Type B pancreatic cell (in vitro differentiated cells): ENCODE data around the gene PLK5. TPM values are rescaled to one million over a fixed set of nuclear protein-coding genes. Genes with fewer than 3 reads are reported as not detected.

Experiments
- DNase-seq: peaks from one replicate; pipeline ENCODE4 v3.0.0; 2021; ENCODE audit warnings: mixed read lengths; ENCODE audit not compliant: unreplicated experiment; ENCODE audit errors: extremely low spot score
- H3K27ac Mint-ChIP-seq: 2 replicates; pipeline ENCODE4 v1.8.0; 2021; ENCODE audit warnings: mild to moderate bottlenecking, mixed read lengths
- H3K27me3 Mint-ChIP-seq: 2 replicates; pipeline ENCODE4 v1.8.0; 2021; ENCODE audit warnings: mixed read lengths
- H3K36me3 Mint-ChIP-seq: 2 replicates; pipeline ENCODE4 v1.8.0; 2021; ENCODE audit warnings: mixed read lengths
- H3K4me1 Mint-ChIP-seq: one replicate; pipeline ENCODE4 v1.8.0; 2021; ENCODE audit warnings: mixed read lengths; ENCODE audit not compliant: unreplicated experiment
- H3K4me3 Mint-ChIP-seq: 2 replicates; pipeline ENCODE4 v1.8.0; 2021; ENCODE audit warnings: mild to moderate bottlenecking, mixed read lengths
- H3K9me3 Mint-ChIP-seq: 2 replicates; pipeline ENCODE4 v1.8.0; 2021; ENCODE audit warnings: mixed read lengths
- total RNA-seq: library from RNA; stranded (reverse); gene quantifications from 2 replicates; pipeline ENCODE4 v1.2.1, GENCODE V29; 2021; ENCODE audit warnings: low replicate concordance
- TF ChIP-seq, protein P1 (sequence below): fragments of 200-600 bp; sonication (generic); conservative IDR thresholded peaks from 2 replicates; pipeline ENCODE4 v1.5.0; 2021; ENCODE audit warnings: antibody characterized with exemption, mild to moderate bottlenecking

The PLK5 gene
- total RNA-seq, 1 donor from 2014 or later = 0.24 TPM

DNA sequence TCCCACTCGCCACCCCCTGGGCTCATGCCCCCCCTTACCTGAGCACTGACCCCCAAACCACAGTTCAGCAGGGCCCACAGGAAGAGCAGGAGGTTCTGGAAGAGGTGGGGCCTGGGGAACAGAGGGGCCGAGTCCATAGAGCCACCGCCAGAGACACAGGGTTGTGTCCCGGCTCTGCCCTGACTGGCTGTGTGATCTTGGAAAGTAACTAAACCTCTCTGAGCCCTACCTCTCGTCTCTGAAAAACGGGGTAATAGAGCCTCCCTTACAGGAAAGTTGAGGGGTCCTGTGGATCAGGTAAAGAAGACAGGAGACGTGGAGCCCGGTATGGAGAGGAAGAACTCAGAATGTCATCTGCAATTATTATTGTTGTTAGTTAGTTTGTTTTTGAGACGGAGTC, 13.1 kb upstream of the PLK5 start:
- DNase-seq = no peak
- Mint-ChIP-seq H3K4me1 (peaks cover 11% of the 10 kb centered on the region), H3K9me3 (peaks cover 3% of the 10 kb centered on the region), H3K27ac (peak overlapping the region; percentile 43), H3K36me3 (no peaks in the 10 kb centered on the region), H3K4me3 (peak overlapping the region; percentile 43), H3K27me3 (peaks cover 42% of the 10 kb centered on the region)
- TF ChIP-seq, protein P1, sequence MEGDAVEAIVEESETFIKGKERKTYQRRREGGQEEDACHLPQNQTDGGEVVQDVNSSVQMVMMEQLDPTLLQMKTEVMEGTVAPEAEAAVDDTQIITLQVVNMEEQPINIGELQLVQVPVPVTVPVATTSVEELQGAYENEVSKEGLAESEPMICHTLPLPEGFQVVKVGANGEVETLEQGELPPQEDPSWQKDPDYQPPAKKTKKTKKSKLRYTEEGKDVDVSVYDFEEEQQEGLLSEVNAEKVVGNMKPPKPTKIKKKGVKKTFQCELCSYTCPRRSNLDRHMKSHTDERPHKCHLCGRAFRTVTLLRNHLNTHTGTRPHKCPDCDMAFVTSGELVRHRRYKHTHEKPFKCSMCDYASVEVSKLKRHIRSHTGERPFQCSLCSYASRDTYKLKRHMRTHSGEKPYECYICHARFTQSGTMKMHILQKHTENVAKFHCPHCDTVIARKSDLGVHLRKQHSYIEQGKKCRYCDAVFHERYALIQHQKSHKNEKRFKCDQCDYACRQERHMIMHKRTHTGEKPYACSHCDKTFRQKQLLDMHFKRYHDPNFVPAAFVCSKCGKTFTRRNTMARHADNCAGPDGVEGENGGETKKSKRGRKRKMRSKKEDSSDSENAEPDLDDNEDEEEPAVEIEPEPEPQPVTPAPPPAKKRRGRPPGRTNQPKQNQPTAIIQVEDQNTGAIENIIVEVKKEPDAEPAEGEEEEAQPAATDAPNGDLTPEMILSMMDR = no peak

DNA sequence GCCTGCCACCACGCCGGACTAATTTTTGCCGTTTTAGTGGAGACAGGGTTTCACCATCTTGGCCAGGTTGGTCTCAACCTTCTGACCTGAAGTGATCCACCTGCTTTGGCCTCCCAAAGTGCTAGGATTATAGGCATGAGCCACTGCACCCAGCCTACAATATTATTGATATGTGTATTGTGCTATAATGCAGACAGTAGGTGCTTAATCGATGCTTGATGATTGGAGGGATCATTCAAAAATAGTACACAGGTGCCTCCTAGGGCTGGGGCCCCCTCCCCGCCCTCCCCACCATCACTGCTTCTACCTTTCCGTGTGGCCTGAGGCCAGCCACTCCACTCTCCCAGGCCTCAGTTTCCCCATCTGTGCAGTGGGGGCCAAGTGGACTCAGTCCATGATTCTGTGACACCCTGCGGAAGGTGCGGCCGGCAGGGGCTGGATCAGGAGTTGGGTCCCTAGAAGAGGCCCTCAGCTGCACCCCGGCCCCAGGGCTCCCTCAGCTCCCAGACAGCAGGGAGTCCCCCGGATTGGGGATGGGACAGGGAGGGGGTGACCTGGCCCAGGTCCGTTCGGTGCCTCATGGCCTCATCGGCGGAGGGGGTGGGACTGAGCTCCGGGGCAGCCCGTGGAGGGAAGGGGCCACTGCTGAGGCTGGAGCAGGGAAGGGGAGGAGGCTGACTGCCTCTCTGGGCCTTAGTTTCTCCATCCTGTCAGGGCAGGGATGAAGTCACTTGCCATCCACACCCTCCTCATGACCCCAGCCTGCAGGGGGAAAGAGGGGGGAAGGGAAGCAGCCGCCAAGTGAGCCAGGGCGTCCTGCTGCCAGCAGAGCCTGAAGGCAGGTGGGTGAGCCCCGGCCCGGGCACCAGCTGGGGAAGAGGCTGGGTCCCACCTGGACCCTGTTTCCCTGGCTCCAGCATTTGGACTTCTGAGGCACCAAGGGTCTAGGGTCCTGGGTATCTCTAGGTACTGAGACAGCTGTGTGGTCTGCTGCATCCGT, 12.3 kb upstream of the PLK5 start:
- peak overlapping the region; percentile 34 for H3K27ac Mint-ChIP-seq
- H3K9me3 Mint-ChIP-seq = peaks cover 7% of the 10 kb centered on the region
- H3K4me3 Mint-ChIP-seq = peak overlapping the region; percentile 72
- H3K36me3 Mint-ChIP-seq = no peaks in the 10 kb centered on the region
- peaks cover 48% of the 10 kb centered on the region for H3K27me3 Mint-ChIP-seq
- H3K4me1 Mint-ChIP-seq = peaks cover 11% of the 10 kb centered on the region
- TF ChIP-seq, protein P1 = no peak
- DNase-seq = peak; percentile 67

DNA sequence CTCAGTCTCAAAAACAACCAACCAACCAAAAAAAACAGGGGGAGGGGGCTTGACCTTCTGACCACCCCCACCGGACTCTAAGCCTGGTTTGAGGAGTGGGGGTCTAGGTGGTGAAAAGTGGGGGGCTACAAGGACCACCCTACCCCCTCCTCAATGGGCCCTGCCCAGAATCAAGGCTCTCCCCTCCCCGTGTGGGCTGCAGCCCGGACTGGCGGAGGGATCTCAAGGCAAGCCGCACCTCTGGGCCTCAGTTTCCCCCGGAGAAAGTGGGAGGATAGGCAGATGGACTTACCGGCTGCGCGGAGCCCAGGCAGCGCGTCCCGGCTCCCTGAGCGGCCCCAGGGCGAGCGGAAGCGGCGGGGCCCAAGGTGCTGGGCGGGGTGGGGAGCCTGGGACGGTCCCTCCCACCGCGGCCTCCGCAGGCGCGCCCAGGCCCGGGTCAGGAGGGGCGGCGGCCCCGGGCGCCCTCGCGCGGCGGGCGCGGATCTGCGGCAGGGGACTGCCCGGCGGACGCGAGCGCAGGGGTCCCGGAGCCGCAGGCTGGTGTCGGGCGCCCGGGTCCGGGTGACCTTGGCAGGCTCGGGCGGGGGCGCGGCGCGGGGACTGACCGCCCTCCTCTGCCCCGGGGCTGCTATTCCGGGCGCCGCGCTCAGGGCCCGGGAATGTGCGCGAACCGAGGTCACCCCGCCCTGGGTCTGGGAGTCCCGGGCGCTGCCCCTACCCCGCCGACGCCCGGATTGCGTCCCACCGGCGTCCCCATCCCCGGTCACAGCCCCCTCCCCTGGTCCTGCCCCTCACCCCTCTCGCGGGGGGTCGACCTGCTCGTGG, 11.0 kb upstream of the PLK5 start, which contains the start of gene ADAMTSL5:
Gene ADAMTSL5, minus strand, starts transcription at position 349 of the 828 bp plus-strand sequence. CDS start 2,076 bp downstream, outside the sequence.
- H3K9me3 Mint-ChIP-seq = peaks cover 4% of the 10 kb centered on the region
- peaks cover 50% of the 10 kb centered on the region for H3K27me3 Mint-ChIP-seq
- peak within 1 kb of the TSS; percentile 51 for H3K27ac Mint-ChIP-seq
- H3K36me3 Mint-ChIP-seq = no peaks in the 10 kb centered on the region
- H3K4me1 Mint-ChIP-seq = peaks cover 6% of the 10 kb centered on the region
- peak within 1 kb of the TSS; percentile 72 for H3K4me3 Mint-ChIP-seq
- TF ChIP-seq, protein P1 = no peak
- no peak for DNase-seq

DNA sequence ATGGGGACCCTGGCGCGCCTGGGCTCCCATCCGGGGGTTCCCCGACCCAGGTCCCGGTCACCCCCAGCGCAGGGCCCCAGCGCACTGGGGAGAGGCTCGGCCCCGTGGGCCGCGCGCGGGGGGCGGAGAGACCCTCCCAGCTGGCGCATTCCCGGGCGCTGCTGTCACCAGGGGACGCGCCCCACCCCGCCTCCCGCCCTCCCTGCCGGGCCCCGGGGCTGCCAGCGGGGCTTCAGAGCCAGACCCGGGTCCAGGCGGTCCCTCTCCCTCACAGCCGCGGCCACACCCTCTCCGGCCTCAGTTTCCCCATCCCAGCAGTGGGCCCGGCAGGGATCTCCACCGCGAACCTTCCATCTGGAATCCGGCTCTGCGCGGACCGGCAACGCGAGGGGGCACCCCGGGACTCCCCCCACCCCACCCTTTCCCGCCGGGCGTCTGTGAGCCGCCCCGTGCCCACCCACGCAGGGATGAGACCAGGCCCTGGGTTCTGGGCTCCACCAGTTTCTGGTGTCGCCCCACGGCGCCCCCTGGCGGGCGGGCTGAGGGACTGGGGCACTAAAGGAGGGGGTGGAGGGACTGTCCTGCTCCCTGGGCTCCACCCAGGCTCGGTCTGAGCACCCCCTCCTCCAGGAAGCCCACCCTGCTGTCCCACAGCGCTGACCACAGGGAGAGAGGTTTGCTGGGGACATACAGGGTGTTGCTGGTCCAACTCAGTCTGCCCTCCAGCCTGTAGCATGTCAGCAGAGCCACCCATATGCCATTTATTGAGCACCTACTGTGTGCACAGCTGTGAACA, 10.2 kb upstream of the PLK5 start:
- DNase-seq = no peak
- no peak overlapping the region for H3K27ac Mint-ChIP-seq
- TF ChIP-seq, protein P1 = peak; percentile 72
- peaks cover 4% of the 10 kb centered on the region for H3K9me3 Mint-ChIP-seq
- no peaks in the 10 kb centered on the region for H3K36me3 Mint-ChIP-seq
- H3K4me3 Mint-ChIP-seq = peak overlapping the region; percentile 31
- peaks cover 58% of the 10 kb centered on the region for H3K27me3 Mint-ChIP-seq
- peaks cover 5% of the 10 kb centered on the region for H3K4me1 Mint-ChIP-seq

DNA sequence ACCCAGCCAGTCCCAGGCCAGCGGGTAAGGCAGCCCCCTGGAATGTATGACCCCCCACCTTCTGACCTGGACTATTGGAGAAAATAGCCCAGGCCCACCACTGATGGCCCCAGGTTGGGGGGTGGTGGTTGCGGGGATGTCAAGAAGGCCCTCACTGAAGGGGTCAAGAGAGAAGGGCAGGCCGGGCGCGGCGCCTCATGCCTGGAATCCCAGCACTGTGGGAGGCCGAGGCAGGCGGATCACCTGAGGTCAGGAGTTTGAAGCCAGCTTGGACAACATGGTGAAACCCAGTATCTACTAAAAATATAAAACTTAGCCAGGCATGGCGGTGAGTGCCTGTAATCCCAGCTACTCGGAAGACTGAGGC, 9.6 kb upstream of the PLK5 start:
- Mint-ChIP-seq H3K27ac (no peak overlapping the region), H3K9me3 (peaks cover 4% of the 10 kb centered on the region), H3K4me1 (peaks cover 5% of the 10 kb centered on the region), H3K4me3 (peak overlapping the region; percentile 31), H3K36me3 (no peaks in the 10 kb centered on the region), H3K27me3 (peaks cover 59% of the 10 kb centered on the region)
- TF ChIP-seq, protein P1 = no peak
- no peak for DNase-seq
